Neural cell (in vitro differentiated cells): ENCODE data around the gene FMN2.

Experiments
- EP300 ChIP-seq: fragments of 450-650 bp; conservative IDR thresholded peaks from 2 replicates; pipeline ENCODE4 v1.6.1; 2014; ENCODE audit warnings: antibody characterized with exemption, mild to moderate bottlenecking, moderate library complexity; ENCODE audit not compliant: poor library complexity, severe bottlenecking
- EZH2 ChIP-seq: fragments of 200-600, 300-800 bp; shearing (Covaris generic), sonication (generic); IDR thresholded peaks from 2 replicates; pipeline ENCODE4 v1.6.1; 2014; ENCODE audit warnings: antibody characterized with exemption, low read length, borderline replicate concordance, mild to moderate bottlenecking; ENCODE audit not compliant: insufficient read depth, poor library complexity, severe bottlenecking
- MXI1 ChIP-seq: fragments of 450-650 bp; conservative IDR thresholded peaks from 2 replicates; pipeline ENCODE4 v1.6.1; 2014; ENCODE audit warnings: antibody characterized with exemption, mild to moderate bottlenecking; ENCODE audit not compliant: poor library complexity, severe bottlenecking
- POLR2AphosphoS5 ChIP-seq: IDR thresholded peaks from 2 replicates; pipeline ENCODE4 v1.6.1; 2012
- TAF1 ChIP-seq: IDR thresholded peaks from 2 replicates; pipeline ENCODE4 v1.6.1; 2012; ENCODE audit warnings: low read depth
- TF ChIP-seq, protein P1 (sequence below): fragments of 450-650 bp; IDR thresholded peaks from 2 replicates; pipeline ENCODE4 v1.5.1; 2014; ENCODE audit warnings: antibody characterized with exemption, mild to moderate bottlenecking, moderate library complexity; ENCODE audit not compliant: poor library complexity, severe bottlenecking
- TF ChIP-seq, protein P2 (sequence below): IDR thresholded peaks from 2 replicates; pipeline ENCODE4 v1.6.1; 2012; ENCODE audit warnings: borderline replicate concordance

DNA sequence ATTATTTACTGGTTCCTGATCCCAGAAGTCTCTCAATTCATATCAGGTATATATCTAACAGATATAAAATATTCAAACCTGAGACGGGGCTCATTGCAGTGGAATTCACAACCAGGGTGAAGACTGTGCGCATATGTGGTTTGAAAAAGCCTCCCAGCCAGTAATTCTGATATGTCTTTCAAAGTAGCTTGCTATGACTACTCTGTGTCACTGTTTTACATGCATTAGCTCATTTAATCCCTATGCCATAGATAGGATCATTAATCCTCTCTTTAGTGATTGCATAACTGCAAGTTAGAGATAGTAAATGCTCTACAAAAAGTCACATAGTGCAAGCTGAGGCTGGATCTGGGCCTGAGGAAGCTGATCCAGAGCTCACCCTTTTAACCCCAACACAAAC is 251.4 kb downstream of the FMN2 start:
- TF ChIP-seq, protein P1, sequence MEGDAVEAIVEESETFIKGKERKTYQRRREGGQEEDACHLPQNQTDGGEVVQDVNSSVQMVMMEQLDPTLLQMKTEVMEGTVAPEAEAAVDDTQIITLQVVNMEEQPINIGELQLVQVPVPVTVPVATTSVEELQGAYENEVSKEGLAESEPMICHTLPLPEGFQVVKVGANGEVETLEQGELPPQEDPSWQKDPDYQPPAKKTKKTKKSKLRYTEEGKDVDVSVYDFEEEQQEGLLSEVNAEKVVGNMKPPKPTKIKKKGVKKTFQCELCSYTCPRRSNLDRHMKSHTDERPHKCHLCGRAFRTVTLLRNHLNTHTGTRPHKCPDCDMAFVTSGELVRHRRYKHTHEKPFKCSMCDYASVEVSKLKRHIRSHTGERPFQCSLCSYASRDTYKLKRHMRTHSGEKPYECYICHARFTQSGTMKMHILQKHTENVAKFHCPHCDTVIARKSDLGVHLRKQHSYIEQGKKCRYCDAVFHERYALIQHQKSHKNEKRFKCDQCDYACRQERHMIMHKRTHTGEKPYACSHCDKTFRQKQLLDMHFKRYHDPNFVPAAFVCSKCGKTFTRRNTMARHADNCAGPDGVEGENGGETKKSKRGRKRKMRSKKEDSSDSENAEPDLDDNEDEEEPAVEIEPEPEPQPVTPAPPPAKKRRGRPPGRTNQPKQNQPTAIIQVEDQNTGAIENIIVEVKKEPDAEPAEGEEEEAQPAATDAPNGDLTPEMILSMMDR = no peak
- no peak for TF ChIP-seq EP300
- no peak for TF ChIP-seq TAF1
- no peak for TF ChIP-seq POLR2AphosphoS5
- TF ChIP-seq MXI1 = no peak
- TF ChIP-seq EZH2 = no peak
- TF ChIP-seq, protein P2, sequence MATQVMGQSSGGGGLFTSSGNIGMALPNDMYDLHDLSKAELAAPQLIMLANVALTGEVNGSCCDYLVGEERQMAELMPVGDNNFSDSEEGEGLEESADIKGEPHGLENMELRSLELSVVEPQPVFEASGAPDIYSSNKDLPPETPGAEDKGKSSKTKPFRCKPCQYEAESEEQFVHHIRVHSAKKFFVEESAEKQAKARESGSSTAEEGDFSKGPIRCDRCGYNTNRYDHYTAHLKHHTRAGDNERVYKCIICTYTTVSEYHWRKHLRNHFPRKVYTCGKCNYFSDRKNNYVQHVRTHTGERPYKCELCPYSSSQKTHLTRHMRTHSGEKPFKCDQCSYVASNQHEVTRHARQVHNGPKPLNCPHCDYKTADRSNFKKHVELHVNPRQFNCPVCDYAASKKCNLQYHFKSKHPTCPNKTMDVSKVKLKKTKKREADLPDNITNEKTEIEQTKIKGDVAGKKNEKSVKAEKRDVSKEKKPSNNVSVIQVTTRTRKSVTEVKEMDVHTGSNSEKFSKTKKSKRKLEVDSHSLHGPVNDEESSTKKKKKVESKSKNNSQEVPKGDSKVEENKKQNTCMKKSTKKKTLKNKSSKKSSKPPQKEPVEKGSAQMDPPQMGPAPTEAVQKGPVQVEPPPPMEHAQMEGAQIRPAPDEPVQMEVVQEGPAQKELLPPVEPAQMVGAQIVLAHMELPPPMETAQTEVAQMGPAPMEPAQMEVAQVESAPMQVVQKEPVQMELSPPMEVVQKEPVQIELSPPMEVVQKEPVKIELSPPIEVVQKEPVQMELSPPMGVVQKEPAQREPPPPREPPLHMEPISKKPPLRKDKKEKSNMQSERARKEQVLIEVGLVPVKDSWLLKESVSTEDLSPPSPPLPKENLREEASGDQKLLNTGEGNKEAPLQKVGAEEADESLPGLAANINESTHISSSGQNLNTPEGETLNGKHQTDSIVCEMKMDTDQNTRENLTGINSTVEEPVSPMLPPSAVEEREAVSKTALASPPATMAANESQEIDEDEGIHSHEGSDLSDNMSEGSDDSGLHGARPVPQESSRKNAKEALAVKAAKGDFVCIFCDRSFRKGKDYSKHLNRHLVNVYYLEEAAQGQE = no peak
